GM18873 (cell line): ENCODE measurements around the gene MMP19.
"Not testable (repeated sequence)": the region's sequence is repeated elsewhere in the genome, so short reads cannot be mapped to it uniquely, and the experiment has no call there.

Experiments
- ATAC-seq: cut with Tn5 transposase; IDR thresholded peaks from one replicate; pipeline ENCODE4 v1.9.1; 2021; ENCODE audit warnings: mild to moderate bottlenecking, moderate library complexity, moderate number of reproducible peaks; ENCODE audit not compliant: unreplicated experiment, low FRiP score

Gene MMP19, protein sequence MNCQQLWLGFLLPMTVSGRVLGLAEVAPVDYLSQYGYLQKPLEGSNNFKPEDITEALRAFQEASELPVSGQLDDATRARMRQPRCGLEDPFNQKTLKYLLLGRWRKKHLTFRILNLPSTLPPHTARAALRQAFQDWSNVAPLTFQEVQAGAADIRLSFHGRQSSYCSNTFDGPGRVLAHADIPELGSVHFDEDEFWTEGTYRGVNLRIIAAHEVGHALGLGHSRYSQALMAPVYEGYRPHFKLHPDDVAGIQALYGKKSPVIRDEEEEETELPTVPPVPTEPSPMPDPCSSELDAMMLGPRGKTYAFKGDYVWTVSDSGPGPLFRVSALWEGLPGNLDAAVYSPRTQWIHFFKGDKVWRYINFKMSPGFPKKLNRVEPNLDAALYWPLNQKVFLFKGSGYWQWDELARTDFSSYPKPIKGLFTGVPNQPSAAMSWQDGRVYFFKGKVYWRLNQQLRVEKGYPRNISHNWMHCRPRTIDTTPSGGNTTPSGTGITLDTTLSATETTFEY

DNA sequence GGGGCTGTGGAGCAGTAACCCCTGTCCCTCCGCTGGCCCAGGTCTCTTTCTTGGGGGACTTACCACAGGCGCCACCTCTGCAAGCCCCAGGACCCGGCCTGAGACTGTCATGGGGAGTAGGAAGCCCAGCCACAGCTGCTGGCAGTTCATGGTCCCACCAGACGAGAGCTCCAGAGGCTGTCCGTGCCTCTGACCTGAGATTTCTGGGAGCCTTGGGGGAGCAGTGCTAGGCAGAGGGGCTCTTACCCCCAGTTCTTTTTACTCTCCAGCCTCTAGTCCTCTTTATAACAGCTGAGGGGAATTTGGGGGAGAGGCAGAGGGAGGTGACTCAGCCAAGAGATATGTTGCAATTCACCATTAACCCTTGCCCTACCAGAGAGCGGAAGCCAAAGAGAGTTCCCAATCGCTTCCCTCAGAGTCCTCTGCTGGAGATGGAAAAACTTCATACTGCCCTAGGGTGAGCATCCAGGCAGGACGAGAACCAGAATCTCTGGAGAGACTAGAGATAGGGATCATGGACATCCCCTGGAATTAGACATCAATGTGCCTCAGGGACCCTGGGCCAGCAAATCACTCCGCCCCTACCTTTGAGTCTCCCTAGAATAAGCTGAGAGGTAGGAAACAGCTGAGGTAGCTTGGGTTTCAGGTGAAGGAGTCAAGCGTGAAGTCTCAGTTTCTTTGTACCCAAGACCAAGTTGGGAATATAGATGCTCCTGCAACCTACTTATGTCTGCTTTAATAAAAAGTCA lies at the start of gene MMP19:
MMP19 (minus strand) TSS at position 256 of the 749 bp plus-strand sequence; CDS start at position 150, 106 bp downstream.
- ATAC-seq = no peak

DNA sequence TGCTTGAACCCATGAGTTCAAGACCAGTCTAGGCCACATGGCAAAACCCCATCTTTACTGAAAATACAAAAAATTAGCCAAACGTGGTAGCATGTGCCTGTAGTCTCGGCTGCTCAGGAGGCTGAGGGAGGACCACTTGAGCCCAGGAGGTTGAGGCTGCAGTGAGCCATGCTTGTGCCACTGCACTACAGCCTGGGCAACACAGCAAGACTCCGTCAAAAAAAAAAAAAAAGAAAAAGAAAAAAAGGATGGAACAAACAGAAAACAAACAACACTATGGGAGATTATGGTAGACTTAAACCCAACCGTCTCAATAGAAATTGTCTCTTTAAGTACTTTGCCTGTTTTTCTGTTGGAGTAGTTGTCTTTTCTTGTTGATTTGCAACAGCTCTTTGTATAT lies 48.6 kb upstream of the MMP19 start:
- ATAC-seq = no peak

DNA sequence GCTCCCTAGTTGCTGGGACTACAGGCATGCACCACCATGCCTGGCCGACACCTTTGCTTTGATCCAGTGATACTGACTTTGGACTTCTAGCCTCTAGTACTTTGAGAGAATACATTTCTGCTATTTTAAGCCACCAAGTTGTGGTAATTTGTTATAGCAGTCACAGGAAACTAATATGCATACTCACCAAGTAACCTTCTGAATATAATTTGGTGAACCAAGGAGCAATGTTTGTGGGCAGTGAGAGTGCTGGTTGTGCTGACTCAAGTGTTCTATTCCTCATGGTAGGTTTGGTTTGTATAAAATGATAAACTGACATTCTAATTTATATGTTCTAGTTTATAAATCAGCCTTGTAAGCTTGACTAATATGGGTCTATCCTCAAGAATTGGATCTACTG lies 42.4 kb upstream of the MMP19 start:
- no peak for ATAC-seq

DNA sequence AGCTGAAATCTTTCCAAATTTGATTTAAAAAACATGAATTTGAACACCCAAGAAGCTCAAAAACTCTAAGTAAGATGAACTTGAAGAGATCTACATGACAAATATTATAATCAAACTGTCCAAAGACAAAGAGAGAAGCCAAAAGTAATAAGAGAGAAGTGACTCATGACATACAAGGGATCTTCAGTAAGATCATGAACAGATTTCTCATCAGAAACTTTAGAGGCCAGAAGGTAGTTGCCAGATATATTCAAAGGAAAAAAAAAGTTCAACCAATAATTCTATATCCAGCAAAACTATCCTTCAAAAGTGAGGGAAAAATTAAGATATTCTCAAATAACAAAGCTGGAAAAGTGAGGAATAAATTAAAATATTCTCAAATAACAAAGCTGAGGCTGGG lies 35.1 kb upstream of the MMP19 start:
- no peak for ATAC-seq

DNA sequence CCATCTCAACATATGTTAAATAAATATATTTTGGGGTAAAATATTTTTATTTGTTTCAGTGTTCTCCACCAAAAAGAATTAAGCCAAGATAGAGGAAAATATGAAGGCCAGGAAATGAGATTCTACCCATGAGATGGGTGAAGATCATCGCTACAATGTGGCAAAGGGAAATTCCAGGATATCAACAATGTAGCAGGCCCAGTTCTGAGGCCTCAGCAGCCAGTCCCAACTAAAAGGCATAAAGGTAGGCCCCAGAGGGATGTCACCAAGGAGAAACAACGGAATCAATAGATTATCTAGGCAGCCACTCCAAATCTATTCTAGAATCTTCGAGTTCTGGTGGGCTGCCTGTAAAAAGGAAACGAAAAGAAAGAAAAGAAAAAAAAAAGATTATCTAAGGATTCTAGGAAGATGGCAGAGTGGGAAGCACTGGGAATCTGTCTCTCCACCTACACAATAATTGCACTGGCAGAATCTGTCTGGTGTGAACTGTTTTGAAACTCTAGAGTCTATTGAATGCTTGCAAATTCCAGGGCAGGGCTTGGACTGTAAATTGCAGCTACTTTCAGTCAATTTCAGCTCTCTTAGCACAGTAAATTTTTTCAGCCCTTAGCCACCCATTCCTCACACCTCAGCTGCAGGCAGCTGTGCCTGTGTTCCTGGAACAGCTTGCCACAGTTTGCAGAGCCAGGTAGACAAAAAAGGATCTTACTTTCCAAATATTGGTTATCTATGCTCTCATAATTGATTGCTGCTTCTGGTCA lies 33.1 kb upstream of the MMP19 start:
- ATAC-seq = no peak

DNA sequence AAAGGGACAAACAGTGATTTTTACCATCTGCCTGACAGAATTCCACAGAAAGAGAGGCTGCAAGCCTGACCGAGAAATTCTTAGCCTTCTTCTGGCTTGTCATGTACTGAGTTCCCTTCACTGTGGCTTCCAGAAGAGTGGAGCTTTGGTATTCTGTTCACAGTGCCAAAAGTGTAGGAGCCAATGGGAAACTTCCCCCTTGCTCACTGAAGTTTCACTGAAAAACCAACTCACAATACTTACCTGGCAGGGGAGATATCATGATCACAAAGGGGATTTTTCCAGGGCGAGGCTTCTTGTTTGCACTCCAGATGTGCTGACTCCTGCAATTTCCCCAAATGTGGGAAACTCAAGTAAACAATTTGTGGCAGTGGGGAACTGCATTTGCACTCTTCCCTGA lies 31.7 kb upstream of the MMP19 start:
- ATAC-seq = no peak

DNA sequence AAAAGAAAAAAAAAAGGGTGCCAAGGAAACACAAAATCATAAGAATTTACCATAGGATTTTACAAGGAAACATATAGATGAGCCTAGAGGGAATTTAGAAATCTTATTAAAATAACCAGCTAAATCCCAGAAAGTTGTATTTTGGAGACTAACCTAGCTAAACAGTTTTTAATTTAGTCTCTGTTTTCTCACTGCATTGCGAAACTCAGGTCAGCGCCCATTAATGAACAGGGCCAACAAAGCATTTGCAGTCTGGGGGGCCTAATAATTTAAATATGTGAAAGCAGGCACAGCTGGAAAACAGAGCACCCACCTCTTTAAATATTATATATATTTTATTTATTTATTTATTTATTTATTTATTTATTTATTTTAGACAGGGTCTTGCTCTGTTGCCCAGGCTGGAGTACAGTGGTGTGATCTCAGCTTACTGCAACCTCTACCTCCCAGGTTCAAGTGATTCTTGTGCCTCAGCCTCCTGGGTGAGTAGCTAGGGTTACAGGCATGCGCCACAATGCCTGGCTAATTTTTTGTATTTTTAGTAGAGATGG lies 23.8 kb upstream of the MMP19 start:
- not testable (repeated sequence) for ATAC-seq

DNA sequence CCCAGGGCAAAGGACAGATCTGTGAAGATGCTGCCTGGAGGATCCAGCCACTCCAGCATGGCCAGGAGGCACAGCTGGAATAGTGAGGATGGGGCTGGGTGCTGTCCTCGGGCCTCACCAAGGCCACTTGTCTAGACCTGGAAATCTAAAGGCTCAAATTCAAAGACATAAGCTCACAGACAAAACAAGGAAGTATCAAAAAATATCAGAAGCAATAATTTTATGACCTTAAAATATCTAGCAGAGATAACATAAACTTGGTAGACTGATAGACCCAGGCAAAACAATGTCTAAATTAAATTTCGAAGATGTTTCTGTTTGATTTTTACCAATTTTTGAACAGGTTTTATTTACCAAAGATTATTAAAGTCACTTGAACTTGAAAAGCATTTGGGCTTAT lies 22.6 kb upstream of the MMP19 start:
- no peak for ATAC-seq

DNA sequence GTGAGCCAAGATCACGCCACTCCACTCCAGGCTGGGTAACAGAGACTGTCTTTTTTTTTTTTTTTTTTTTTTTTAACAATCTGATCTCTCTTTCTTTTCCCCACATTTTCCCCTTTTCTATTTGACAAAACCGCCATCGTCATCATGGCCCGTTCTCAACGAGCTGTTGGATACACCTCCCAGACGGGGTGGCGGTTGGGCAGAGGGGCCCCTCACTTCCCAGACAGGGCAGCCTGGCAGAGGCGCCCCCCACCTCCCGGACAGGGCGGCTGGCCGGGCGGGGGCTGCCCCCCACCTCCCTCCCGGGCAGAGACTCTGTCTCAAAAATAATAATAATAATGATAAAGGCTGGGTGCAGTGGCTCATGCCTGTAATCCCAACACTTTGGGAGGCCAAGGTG lies 20.2 kb upstream of the MMP19 start:
- ATAC-seq = not testable (repeated sequence)

DNA sequence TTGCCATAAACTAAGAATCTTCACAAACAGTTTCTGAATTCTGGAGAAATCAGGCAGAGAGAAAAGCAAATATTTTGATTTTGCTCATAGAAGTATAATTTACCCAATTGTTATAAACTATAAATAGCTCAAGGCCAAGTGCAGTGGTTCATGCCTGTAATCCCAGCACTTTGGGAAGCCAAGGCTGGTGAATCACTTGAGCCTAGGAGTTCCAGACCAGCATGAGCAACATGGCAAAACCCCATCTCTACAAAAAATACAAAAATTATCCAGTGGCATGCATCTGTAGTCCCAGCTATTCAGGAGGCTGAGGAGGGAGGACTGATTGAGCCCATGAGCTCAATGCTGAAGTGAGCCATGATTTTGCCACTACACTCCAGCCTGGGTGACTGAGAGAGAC lies 19.6 kb upstream of the MMP19 start:
- ATAC-seq = no peak

DNA sequence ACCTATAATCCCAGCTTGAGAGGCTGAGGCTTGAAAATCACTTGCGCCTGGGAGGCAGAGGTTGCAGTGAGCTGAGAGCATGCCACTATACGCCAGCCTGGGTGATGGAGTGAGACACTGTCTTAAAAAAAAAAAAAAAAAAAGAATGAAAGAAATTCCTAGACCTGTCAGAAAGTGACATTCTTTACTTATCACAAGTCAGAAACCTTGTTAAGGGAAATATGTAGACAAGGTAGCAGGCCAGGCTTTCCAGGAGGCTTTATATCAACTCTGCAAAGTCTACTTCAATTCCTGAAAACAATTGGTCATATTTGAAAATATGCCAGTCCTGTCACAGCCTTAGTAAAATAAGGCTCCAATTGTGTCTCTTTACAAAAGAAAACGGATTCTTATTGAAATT lies 19.1 kb upstream of the MMP19 start:
- ATAC-seq = no peak

DNA sequence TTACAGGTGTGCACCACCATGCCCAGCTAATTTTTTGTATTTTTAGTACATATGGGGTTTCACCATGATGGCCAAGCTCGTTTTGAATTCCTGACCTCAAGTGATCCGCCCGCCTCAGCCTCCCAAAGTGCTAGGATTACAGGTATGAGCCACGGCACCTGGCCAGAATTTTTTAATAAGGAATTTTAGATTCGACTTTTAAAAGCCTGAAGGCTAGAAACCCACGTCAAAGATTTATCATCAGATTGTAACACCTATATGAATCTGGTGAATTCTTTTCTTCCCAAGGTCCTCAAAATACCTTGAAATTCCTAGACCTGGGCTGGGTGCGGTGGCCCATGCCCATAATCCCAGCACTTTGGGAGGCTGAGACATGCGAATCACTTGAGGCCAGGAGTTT lies 18.7 kb upstream of the MMP19 start:
- no peak for ATAC-seq

DNA sequence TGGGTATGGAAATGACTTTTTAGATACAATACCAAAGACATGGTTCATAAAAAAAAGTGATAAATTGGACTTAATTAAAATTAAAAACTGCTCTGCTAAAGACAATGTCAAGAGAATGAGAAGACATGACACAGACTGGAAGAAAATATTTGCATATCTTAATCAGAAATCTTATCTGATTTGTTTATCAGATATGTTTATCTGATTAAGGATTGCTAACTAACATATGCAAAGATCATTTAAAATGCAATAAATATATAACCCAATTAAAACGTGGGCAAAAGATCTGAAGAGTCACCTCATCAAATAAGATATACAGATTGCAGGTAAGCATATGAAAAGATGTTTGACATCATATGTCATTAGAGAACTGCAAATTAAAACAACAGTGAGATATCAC lies 10.0 kb upstream of the MMP19 start:
- no peak for ATAC-seq

DNA sequence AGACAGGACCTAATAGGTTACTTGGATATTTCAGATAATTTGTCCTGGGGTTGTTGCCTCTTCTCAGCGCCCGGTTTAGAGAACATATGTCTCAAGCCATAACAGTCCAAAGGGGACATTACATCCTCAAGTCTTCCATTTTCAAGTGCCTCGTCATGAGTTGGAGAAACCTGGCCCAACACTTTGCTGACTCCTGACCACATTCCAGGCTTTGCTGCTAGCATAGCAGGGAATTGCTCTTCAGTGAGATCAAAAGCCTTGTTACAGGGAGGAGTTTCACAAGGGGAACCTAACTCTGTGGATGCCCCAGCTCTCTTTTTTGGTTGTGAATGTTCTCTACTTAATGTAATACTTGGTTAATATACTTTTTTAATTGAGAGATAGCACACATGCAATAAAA lies 8.2 kb upstream of the MMP19 start:
- no peak for ATAC-seq

DNA sequence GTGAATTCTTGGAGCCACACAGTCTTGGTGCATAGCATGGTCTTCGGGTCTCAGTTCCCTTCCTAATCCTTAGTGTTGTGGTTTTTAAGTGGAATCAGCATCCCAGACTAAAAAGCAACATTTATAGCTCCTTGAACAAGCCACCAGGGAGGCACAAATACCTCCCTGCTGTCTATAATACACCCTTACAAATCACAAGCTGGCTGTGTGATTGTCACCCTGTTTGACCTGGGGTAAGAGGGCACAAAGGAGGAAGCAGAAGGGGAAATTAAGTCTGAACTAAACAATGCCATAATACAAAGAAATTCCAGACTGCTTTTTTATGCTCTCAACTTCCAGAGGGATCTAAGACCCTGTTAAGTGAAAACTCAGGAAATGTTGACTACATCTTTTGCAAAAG lies 7.7 kb upstream of the MMP19 start:
- no peak for ATAC-seq

DNA sequence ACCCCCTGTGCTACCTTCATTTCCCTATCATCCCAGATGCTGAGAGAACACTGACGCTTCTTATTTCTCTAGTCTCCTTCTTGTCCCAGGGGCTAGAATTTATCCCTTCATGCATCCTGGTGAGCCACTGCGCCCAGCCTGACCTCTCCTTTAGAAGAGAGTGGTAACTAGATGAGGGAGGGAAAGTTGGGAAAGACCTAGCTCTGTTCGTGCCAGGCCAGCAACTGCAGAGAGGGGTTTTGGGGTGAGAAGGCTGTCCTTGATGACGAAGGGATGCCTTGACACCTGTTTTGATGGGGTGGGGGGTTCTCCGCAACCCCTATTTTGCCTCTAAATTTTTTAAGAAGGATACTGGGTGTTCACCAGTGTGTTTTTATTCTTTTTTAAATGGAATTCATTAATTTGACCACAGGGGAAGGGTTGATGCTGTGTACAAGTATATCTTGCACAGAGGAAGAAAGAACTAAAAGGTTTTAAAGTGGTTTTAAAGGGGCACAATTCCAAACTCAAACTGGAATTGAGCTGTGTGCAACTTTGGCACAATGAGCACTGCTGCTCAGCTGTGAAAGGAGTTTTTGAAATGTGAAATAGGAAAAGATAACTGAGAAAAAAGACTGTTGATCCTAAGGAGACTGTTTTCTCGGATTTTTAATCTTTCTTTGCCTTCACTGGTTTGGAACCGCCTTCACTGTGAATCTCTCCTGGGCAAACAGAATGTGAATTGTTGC lies 7.0 kb upstream of the MMP19 start:
- ATAC-seq = no peak

DNA sequence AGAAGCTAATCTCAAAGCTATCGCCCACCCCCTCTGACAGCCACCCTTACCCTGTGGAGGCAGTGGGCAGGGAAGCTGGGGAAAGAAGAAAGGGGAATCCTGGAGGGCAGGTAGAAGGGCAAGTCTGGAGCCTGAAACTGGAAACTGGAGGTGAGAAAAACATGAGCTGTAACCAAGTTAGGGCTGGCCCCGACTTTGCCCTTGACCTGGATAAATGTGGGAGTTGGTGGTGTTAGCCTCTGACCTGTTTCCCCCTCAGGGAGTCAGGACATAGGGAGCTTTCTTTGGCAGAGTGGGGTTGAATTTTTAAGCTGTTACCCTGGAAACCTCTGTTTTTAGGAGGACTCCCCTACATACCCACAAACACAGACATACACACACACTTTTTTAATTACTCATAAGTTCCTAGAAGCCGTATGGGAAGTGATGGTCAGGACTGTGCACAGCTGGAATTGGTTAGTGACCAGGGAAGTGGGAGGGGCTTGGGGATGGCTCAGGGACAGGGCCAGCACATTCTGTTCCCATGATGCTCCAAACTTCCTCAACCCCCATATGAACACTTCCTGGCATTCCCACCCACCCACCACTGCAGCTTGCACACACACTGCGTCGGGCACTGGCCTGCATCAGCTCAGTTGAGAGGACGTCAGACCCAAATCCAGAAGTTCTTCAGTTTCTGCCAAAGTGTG lies 5.0 kb upstream of the MMP19 start:
- ATAC-seq = no peak

DNA sequence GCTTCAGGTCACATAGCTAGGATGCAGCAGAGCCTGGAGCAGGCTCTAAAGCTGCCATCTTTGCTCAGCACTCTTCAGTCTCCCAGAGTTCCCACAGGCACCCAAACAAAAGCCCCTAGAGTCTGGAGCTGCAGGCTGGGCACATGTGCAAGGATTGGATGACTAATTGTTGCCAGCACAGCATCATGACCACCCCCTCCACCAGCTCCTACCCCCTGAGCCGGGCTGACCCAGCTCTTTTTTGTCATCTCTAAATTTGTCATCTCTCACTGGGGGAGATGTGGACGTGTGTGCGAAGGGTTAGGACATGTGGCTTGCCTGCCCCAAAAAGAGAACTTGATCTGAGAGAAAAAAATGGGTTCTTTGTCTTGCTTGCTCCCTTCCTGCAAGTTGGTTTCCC lies 4.3 kb upstream of the MMP19 start:
- ATAC-seq = no peak

DNA sequence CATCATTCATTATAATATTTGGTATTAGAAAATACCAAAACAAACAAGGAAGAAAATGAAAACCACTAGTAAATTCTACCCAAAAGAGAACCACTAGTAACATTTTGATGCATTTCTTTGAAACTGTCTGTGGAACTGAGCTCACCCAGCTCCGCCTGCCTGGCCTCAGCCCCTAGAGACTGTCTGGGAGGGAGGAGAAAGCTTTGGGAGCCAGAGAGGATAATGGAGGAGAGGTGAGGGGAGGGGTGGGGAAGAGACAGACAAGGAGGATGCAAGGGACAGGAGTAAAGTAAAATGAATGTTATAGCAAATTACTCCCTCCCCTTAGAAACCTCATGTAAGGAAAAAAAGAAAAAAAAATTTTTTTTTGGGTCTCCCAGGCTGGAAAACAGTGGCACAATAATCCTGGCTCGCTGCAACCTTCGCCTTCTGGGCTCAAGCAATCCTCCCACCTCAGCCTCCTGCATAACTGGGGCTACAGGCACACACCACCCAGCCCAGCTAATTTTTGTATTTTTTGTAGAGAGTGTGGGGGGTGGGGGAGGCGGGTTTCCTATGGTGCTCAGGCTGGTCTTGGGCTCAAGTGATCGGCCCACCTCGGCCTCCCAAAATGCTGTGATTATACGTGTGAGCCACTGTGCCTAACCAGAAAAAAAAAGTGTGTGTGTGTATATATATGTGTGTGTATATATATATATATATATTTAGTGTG lies 3.2 kb upstream of the MMP19 start:
- no peak for ATAC-seq
